Liver (tissue), 9 donors: Measurements from ENCODE around the gene RERE. TPM values are rescaled to one million over a fixed set of nuclear protein-coding genes. Genes with fewer than 3 reads are reported as not detected.

ENCODE experiments used
- DNase-seq: peaks from one replicate; pipeline ENCODE4 v3.0.0-alpha.2; 2017; ENCODE audit warnings: low spot score
- H3K27ac ChIP-seq, 2 donors: one replicate each; pipeline ENCODE4 v1.7.0; 2013; ENCODE audit warnings: inconsistent platforms in 2 of 2, low read length in 2 of 2, control low read depth in 1 of 2, low read depth in 1 of 2, mild to moderate bottlenecking in 1 of 2
- H3K27me3 ChIP-seq, 4 donors: one replicate each; pipeline versions ENCODE4 v1.6.1 to v1.7.0; 2013; ENCODE audit warnings: low read length in 3 of 4, inconsistent platforms in 1 of 4, mild to moderate bottlenecking in 1 of 4, moderate library complexity in 1 of 4; ENCODE audit not compliant: control insufficient read depth in 4 of 4, insufficient read depth in 4 of 4
- H3K36me3 ChIP-seq, 4 donors: one replicate each; pipeline versions ENCODE4 v1.6.1 to v1.7.0; 2013; ENCODE audit warnings: low read length in 3 of 4, mild to moderate bottlenecking in 3 of 4, low read depth in 1 of 4, moderate library complexity in 1 of 4; ENCODE audit not compliant: control insufficient read depth in 4 of 4, insufficient read depth in 3 of 4
- H3K4me1 ChIP-seq, 4 donors: one replicate each; pipeline versions ENCODE4 v1.6.1 to v1.7.0; 2013; ENCODE audit warnings: low read length in 3 of 4, mild to moderate bottlenecking in 3 of 4, moderate library complexity in 1 of 4; ENCODE audit not compliant: control insufficient read depth in 4 of 4, insufficient read depth in 4 of 4
- H3K4me3 ChIP-seq, 3 donors: one replicate each; pipeline versions ENCODE4 v1.6.1 to v1.7.0; 2013; ENCODE audit warnings: low read length in 3 of 3, control low read depth in 1 of 3, low read depth in 1 of 3, mild to moderate bottlenecking in 1 of 3
- H3K9ac ChIP-seq, 2 donors: one replicate each; pipeline ENCODE4 v1.7.0; 2013; ENCODE audit warnings: low read length in 2 of 2, mild to moderate bottlenecking in 2 of 2, moderate library complexity in 2 of 2, control low read depth in 1 of 2, low read depth in 1 of 2
- H3K9me3 ChIP-seq, 4 donors: one replicate each; pipeline versions ENCODE4 v1.6.1 to v1.7.0; 2013; ENCODE audit warnings: low read length in 3 of 4; ENCODE audit not compliant: control insufficient read depth in 4 of 4
- ATF3 ChIP-seq: IDR thresholded peaks from 2 replicates; pipeline ENCODE4 v1.6.1; 2016; ENCODE audit warnings: antibody characterized with exemption
- CTCF ChIP-seq: fragments of 150-350 bp; IDR thresholded peaks from 2 replicates; pipeline ENCODE4 v1.5.1; 2017; ENCODE audit warnings: improper control_type of control experiment, low read depth, low read length; ENCODE audit not compliant: missing input control
- EGR1 ChIP-seq, 2 donors: IDR thresholded peaks; 2 replicates each; pipeline ENCODE4 v1.6.1; 2016 to 2018; ENCODE audit warnings: antibody characterized with exemption in 2 of 2, low read depth in 2 of 2
- FOXA1 ChIP-seq: IDR thresholded peaks from 2 replicates; pipeline ENCODE4 v1.6.1; 2016; ENCODE audit warnings: antibody characterized with exemption
- FOXA2 ChIP-seq: IDR thresholded peaks from 2 replicates; pipeline ENCODE4 v1.6.1; 2016; ENCODE audit warnings: antibody characterized with exemption
- GABPA ChIP-seq, 2 donors: IDR thresholded peaks in 1 of 2; conservative IDR thresholded peaks in 1 of 2; 2 replicates each; pipeline ENCODE4 v1.6.1; 2016; ENCODE audit warnings: antibody characterized with exemption in 2 of 2, mild to moderate bottlenecking in 1 of 2, moderate library complexity in 1 of 2
- HNF4A ChIP-seq, 2 donors: conservative IDR thresholded peaks; 2 replicates each; pipeline ENCODE4 v1.6.1; 2016; ENCODE audit warnings: antibody characterized with exemption in 2 of 2, mild to moderate bottlenecking in 2 of 2
- HNF4G ChIP-seq: IDR thresholded peaks from 2 replicates; pipeline ENCODE4 v1.6.1; 2016; ENCODE audit warnings: antibody characterized with exemption
- JUND ChIP-seq, 2 donors: IDR thresholded peaks; 2 replicates each; pipeline ENCODE4 v1.6.1; 2016; ENCODE audit warnings: antibody characterized with exemption in 2 of 2
- MAX ChIP-seq: IDR thresholded peaks from 2 replicates; pipeline ENCODE4 v1.6.1; 2016; ENCODE audit warnings: antibody characterized with exemption
- NR2F2 ChIP-seq: IDR thresholded peaks from 2 replicates; pipeline ENCODE4 v1.6.1; 2016; ENCODE audit warnings: antibody characterized with exemption
- RAD21 ChIP-seq, 2 donors: IDR thresholded peaks; 2 replicates each; pipeline ENCODE4 v1.6.1; 2016; ENCODE audit warnings: antibody characterized with exemption in 2 of 2, mild to moderate bottlenecking in 2 of 2
- REST ChIP-seq: IDR thresholded peaks from 2 replicates; pipeline ENCODE4 v1.6.1; 2016; ENCODE audit warnings: antibody characterized with exemption, mild to moderate bottlenecking
- RXRA ChIP-seq, 2 donors: IDR thresholded peaks; 2 replicates each; pipeline ENCODE4 v1.6.1; 2017 to 2018; ENCODE audit warnings: antibody characterized with exemption in 2 of 2, mild to moderate bottlenecking in 1 of 2
- SP1 ChIP-seq: IDR thresholded peaks from 2 replicates; pipeline ENCODE4 v1.6.1; 2018; ENCODE audit warnings: antibody characterized with exemption, mild to moderate bottlenecking
- TAF1 ChIP-seq: conservative IDR thresholded peaks from 2 replicates; pipeline ENCODE4 v1.6.1; 2016; ENCODE audit warnings: antibody characterized with exemption, mild to moderate bottlenecking
- YY1 ChIP-seq: IDR thresholded peaks from 2 replicates; pipeline ENCODE4 v1.6.1; 2016; ENCODE audit warnings: antibody characterized with exemption, mild to moderate bottlenecking
- WGBS: extraction: QIAGEN DNeasy Blood & Tissue Kit; methylation state at CpG from one replicate; pipeline ENCODE4 v1.1.7; 2013; 5-methylcytosine and 5-hydroxymethylcytosine counted together
- polyA plus RNA-seq, 2 donors: library from polyadenylated mRNA; stranded (reverse) in 1 of 2; unstranded in 1 of 2; fragments of 200-250 nt in 1 of 2; fragments of >200 nt in 1 of 2; fragmentation: Nextera tagmentation in 1 of 2; extraction: Ambion mirVana in 1 of 2; gene quantifications; one replicate each; pipeline versions ENCODE4 v1.2.1 to v1.2.3, GENCODE V29; 2013 to 2015
- total RNA-seq, 2 donors: library from RNA; depleted of rRNA; stranded (reverse); fragments of >200 nt; gene quantifications; one replicate each; pipeline ENCODE4 v1.2.3, GENCODE V29; 2014
- donor health status: healthy.
- donor health status: healthy.
- donor health status: healthy.
- donor health status: healthy.
- donor health status: healthy.

Gene RERE
- total and polyA plus RNA-seq, 4 donors = 9.8 to 49.1 (median 24.8) TPM

- H3K4me1 ChIP-seq = peaks cover 6 to 59% (median 44%) of the 10 kb centered on the region in 4 donors
- peak overlapping the region; percentile 23 to 57 for H3K27ac ChIP-seq
- 85% methylated on average over 6 of the region's 6 CpGs for WGBS
- no peak overlapping the region for H3K4me3 ChIP-seq
- TF ChIP-seq GABPA (IDR thresholded peaks at IDR 0.05 in 1 of 2, conservative IDR thresholded peaks at IDR 0.05 in 1 of 2) = no peak
- no peak for TF ChIP-seq JUND (IDR thresholded peaks at IDR 0.05)
- no peak for TF ChIP-seq SP1
- no peak for TF ChIP-seq TAF1
- TF ChIP-seq FOXA1 = no peak
- TF ChIP-seq ATF3 = no peak
- TF ChIP-seq RXRA (IDR thresholded peaks at IDR 0.05) = no peak
- DNase-seq = no peak
- H3K27me3 ChIP-seq = no peaks in the 10 kb centered on the region
- peaks cover 2 to 4% (median 3%) of the 10 kb centered on the region in 4 donors for H3K36me3 ChIP-seq
- no peaks in the 10 kb centered on the region for H3K9me3 ChIP-seq
- no peak overlapping the region for H3K9ac ChIP-seq
These were observed 433.4 kb downstream of the RERE start for GRCh38 chr1:8384088-8384487.

GRCh38 chr1:8382608-8383505 lies 434.6 kb downstream of the RERE start:
- WGBS = 67% methylated on average over 15 of the region's 15 CpGs
- peaks cover 8 to 57% (median 44%) of the 10 kb centered on the region in 4 donors for H3K4me1 ChIP-seq
- TF ChIP-seq FOXA2 = no peak
- peak in 1 of 2 donors; percentile 5 for TF ChIP-seq RXRA (IDR thresholded peaks at IDR 0.05)
- no peak for TF ChIP-seq YY1
- peak in 1 of 2 donors; percentile 3 for TF ChIP-seq RAD21 (IDR thresholded peaks at IDR 0.05)
- no peak for TF ChIP-seq SP1
- TF ChIP-seq JUND (IDR thresholded peaks at IDR 0.05) = no peak
- no peak for TF ChIP-seq ATF3
- TF ChIP-seq CTCF = no peak
- TF ChIP-seq HNF4A (conservative IDR thresholded peaks at IDR 0.05) = peak in 1 of 2 donors; percentile 17
- TF ChIP-seq FOXA1 = no peak
- no peak for TF ChIP-seq NR2F2
- H3K9me3 ChIP-seq = no peaks in the 10 kb centered on the region
- no peak overlapping the region for H3K4me3 ChIP-seq
- H3K27me3 ChIP-seq = no peaks in the 10 kb centered on the region
- peak overlapping the region; percentile 46 to 83 for H3K27ac ChIP-seq
- no peak overlapping the region for H3K9ac ChIP-seq
- peaks cover 0 to 3% (median under 1%) of the 10 kb centered on the region in 4 donors for H3K36me3 ChIP-seq
- DNase-seq = no peak

- peak overlapping the region; percentile 46 to 83 for H3K27ac ChIP-seq
- no peaks in the 10 kb centered on the region for H3K9me3 ChIP-seq
- WGBS = 90% methylated on average over 9 of the region's 9 CpGs
- no peak for DNase-seq
- no peak overlapping the region for H3K4me3 ChIP-seq
- H3K9ac ChIP-seq = no peak overlapping the region
- peaks cover 8 to 54% (median 40%) of the 10 kb centered on the region in 4 donors for H3K4me1 ChIP-seq
- peaks cover 0 to 3% (median under 1%) of the 10 kb centered on the region in 4 donors for H3K36me3 ChIP-seq
- H3K27me3 ChIP-seq = no peaks in the 10 kb centered on the region
- TF ChIP-seq RXRA (IDR thresholded peaks at IDR 0.05) = no peak
- TF ChIP-seq REST = no peak
- no peak for TF ChIP-seq RAD21 (IDR thresholded peaks at IDR 0.05)
- no peak for TF ChIP-seq SP1
- no peak for TF ChIP-seq ATF3
- TF ChIP-seq MAX = no peak
- TF ChIP-seq FOXA2 = no peak
- no peak for TF ChIP-seq HNF4G
- TF ChIP-seq EGR1 (IDR thresholded peaks at IDR 0.05; ENCODE audit: low read depth in 2 of 2) = no peak
- no peak for TF ChIP-seq HNF4A (conservative IDR thresholded peaks at IDR 0.05)
- TF ChIP-seq FOXA1 = no peak
These were observed 435.4 kb downstream of the RERE start for GRCh38 chr1:8382051-8382505.
